Measurements from ENCODE around the gene SGCA.
A peak's percentile ranks its signal among the peaks of the same experiment; 100 is the strongest.

The SGCA gene

DNA sequence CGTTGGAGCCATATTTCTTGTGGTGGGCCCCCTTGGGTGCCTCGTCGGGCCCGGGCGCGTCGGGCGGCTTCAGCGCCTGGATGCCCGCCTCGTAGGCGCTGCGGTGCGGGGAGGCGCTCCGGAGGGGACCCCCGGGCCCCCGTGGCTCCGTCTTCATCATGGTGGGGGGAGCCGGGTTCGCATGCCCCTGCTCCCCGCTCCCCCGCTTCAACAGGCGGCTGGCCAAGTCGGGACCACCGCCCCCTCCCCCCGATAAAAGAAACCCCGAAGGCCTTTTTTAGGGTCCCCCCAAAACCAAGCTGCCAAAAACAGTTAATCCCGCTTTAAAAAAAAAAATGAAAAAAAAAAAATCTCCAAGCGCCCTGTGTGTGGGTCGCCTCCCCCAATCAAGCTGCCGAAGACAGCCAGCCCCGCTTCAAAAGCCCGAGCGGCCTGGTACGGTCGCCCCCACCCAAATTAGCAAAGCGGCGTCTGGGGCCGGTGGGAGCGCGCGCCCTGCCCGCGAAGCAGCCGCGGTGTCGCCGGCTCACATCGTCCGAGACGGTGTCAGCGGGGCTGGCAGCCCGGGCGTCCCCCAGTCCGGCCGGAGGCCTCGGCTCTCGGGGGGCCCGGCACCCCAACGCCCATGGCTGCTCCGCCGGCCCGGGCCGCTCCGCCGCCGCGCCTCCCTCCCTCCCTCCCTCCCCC, 15.3 kb upstream of the SGCA start, which contains the start of gene PPP1R9B:
PPP1R9B (minus strand) TSS at position 324 of the 687 bp plus-strand sequence; CDS start at position 160, 164 bp downstream.
- no peak for DNase-seq (ENCODE audit: low read depth, low spot score)
- H3K4me3 ChIP-seq = peak within 1 kb of the TSS; percentile 100
- no peaks in the 10 kb centered on the region for H3K9me3 ChIP-seq (ENCODE audit: low read depth, low read length)
- peaks cover 1% of the 10 kb centered on the region; the same call in 1 of the 2 replicates for H3K36me3 ChIP-seq (ENCODE audit: insufficient read depth, low read length)
- H3K9ac ChIP-seq (ENCODE audit: insufficient read length) = peak within 1 kb of the TSS; percentile 91
- H3K27ac ChIP-seq = peak within 1 kb of the TSS; percentile 89
- TF ChIP-seq FOXP2 (optimal IDR thresholded peaks at IDR 0.05; ENCODE audit: control extremely low read depth, extremely low read length, insufficient read depth) (no peak), EZH2 (IDR thresholded peaks at IDR 0.05) (no peak), POLR2AphosphoS5 (IDR thresholded peaks at IDR 0.05; ENCODE audit: borderline replicate concordance, low read depth, low read length) (no peak)

DNA sequence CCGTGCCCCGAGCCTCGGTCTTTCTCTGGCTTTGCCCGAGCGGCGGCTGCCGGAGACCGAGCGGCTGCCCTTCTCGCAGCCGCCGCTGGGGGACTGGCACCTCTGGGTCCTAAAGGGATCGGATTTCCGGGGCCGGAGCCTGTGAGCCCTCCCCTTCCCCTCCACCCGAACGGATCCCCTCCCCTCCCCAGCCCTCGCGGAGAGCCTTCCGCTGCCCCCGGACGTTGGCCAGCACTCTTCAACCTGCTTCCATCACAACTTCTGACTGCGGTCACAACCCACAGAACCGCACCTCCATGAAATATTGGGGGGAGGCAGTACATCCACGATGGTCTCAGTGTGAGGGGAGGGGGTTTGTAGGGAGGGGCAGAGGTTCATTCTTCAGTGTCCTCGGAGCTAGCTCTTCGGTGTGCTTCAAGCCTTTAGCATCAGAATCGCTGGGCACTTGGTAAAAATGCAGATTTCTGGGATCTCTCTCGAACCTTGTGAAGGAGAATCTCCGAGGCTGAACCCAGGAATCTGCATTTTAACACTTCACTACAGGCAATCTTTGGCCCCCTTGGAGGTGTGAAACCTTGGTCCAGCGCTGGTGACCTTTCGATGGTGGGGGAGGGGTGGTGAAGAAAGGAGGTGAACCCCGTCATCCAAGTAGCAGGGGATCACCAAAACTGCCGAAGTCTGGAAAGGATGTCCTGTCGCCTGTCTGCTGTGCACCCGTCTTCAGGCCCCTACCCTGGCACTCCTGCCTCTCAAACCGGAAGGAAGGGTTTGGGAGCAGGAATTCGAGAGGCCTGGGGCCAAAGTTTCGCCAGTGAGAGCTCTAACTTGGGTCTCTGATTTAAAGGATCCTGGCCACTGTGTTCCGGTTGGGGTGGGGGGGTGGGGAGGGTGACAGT, 14.5 kb upstream of the SGCA start:
- DNase-seq (ENCODE audit: low read depth, low spot score) = no peak
- TF ChIP-seq EZH2 (IDR thresholded peaks at IDR 0.05) = no peak
- TF ChIP-seq FOXP2 (optimal IDR thresholded peaks at IDR 0.05; ENCODE audit: control extremely low read depth, extremely low read length, insufficient read depth) = no peak
- peak; percentile 57 for TF ChIP-seq POLR2AphosphoS5 (IDR thresholded peaks at IDR 0.05; ENCODE audit: borderline replicate concordance, low read depth, low read length)
- Histone ChIP-seq H3K9ac (ENCODE audit: insufficient read length) (peak overlapping the region; percentile 91), H3K9me3 (ENCODE audit: low read depth, low read length) (no peaks in the 10 kb centered on the region), H3K36me3 (ENCODE audit: insufficient read depth, low read length) (no peaks in the 10 kb centered on the region), H3K4me3 (peak overlapping the region; percentile 100), H3K27ac (peak overlapping the region; percentile 89)

DNA sequence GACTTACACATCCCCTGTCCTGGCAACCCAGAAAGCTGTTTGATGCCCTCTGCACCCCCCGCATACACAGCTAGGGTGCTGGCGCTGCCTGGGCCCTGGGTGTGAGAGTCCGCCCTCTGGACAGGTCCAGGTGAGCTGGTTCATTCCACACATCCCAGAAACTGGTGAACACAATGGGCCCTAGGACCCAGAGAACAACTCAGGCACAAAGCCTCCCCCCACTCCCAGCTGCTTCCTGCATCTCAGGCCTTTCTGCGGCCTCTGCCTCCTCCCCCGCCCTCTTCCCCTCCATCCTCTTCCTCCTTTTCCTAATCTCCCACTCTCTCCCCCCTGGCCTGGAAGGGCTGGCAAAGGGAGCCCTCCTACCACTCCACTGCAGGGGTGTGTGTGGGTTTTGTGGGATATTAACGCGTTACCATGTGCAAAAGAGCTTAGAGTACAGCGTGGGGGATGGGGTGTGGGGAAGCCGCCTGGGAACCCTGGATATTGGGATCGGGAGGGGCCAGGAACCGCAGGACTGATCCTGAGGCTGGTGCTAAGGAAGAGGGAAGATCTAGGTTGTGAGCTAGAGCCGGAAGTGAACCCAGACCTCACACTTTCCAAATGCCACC, 13.8 kb upstream of the SGCA start:
- Histone ChIP-seq H3K36me3 (ENCODE audit: insufficient read depth, low read length) (no peaks in the 10 kb centered on the region), H3K9me3 (ENCODE audit: low read depth, low read length) (no peaks in the 10 kb centered on the region), H3K9ac (ENCODE audit: insufficient read length) (peak overlapping the region; percentile 70), H3K27ac (peak overlapping the region; percentile 89), H3K4me3 (peak overlapping the region; percentile 100)
- no peak for DNase-seq (ENCODE audit: low read depth, low spot score)
- TF ChIP-seq FOXP2 (optimal IDR thresholded peaks at IDR 0.05; ENCODE audit: control extremely low read depth, extremely low read length, insufficient read depth) = no peak
- peak; percentile 41; the same call in 1 of the 2 replicates for TF ChIP-seq POLR2AphosphoS5 (IDR thresholded peaks at IDR 0.05; ENCODE audit: borderline replicate concordance, low read depth, low read length)
- TF ChIP-seq EZH2 (IDR thresholded peaks at IDR 0.05) = no peak

DNA sequence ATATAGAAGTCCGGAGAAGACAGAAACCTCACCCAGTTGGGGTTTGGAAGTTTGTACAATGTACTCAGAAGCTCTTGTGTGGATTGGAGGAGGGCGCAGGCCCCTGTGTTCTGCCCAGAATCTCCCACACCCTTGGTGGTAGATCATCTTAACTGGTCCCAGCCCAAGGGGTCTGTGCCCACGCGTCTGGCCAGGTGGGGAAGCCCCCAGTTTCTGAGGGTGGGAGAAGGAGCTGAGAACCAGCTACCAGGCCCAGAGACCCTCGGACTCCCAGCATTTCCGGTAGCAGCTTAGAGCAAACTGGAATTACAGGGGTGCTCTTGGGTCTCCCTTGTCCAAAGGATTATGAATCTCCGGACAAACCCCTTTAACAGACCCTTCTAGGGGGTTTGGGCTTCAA, 13.1 kb upstream of the SGCA start:
- no peak for DNase-seq (ENCODE audit: low read depth, low spot score)
- Histone ChIP-seq H3K9ac (ENCODE audit: insufficient read length) (no peak overlapping the region), H3K9me3 (ENCODE audit: low read depth, low read length) (no peaks in the 10 kb centered on the region), H3K27ac (peak overlapping the region; percentile 89), H3K4me3 (peak overlapping the region; percentile 100), H3K36me3 (ENCODE audit: insufficient read depth, low read length) (no peaks in the 10 kb centered on the region)
- TF ChIP-seq FOXP2 (optimal IDR thresholded peaks at IDR 0.05; ENCODE audit: control extremely low read depth, extremely low read length, insufficient read depth) (no peak), POLR2AphosphoS5 (IDR thresholded peaks at IDR 0.05; ENCODE audit: borderline replicate concordance, low read depth, low read length) (no peak), EZH2 (IDR thresholded peaks at IDR 0.05) (no peak)

DNA sequence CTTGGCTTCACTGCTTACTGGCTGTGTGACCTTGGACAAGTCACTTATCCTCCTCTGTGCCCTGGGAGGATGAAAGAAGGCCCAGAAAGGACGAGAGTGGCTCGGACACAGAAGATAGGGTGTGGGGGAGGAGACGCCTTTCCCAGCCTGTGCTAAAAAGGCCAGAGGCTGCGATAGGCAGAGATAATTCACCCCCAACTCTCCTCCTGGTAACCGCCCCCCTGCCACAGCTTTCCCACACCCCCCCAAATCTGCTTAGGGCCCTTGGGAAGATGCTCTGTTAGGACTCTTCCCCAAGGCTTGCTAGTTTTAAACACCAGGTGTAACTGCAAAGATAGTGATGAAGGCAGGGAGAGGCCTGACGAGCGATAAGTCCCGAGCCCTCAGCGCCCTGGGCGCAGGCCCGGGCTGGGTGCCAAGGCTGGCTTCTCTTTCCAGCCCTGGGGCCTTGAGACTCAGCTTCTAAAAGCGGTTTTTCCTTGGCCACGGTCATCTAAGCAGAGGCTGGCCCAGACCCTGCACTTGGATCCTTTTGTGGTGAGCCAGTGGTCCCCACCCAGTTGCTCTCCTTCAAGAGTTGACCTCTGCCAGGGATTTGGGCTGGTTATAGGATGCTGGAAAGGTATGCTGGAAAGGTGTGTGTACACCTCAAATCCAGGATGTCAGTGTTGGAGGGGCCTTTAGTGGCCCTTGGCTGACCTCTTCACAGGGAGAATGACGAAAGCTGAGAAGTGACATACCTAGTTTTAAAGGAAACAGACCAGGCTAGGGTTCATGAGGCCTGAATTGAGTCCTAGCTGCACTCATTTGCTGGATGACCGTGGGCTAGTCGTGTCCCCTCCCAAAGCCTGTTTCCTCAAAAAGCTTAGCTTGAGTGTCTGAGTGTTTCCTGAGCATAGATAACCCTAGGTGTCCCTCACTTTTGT, 11.9 kb upstream of the SGCA start:
- TF ChIP-seq FOXP2 (optimal IDR thresholded peaks at IDR 0.05; ENCODE audit: control extremely low read depth, extremely low read length, insufficient read depth) (no peak), EZH2 (IDR thresholded peaks at IDR 0.05) (no peak), POLR2AphosphoS5 (IDR thresholded peaks at IDR 0.05; ENCODE audit: borderline replicate concordance, low read depth, low read length) (no peak)
- peak overlapping the region; percentile 89; the same call in 1 of the 2 replicates for H3K27ac ChIP-seq
- H3K4me3 ChIP-seq = no peak overlapping the region

DNA sequence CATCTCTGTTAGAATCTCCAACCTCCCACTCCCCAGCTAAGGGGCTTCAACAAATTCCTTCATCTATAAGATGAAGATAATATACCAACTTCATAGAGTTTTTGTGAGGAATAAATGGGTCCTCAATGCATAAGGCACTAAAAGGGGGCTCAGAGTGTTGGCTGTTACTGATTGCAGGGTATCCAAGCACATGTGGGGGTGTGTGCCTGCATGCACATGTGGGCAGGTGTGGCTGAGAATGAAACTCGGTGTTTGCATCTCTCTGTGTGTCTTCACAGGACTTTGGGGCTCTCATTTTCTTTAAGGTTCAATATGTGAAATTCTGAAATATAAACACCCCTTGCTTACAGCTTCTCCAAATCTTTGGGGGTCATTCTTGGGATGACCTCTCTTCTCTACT, 11.2 kb upstream of the SGCA start:
- no peaks in the 10 kb centered on the region for H3K36me3 ChIP-seq (ENCODE audit: insufficient read depth, low read length)
- H3K4me3 ChIP-seq = no peak overlapping the region
- peak overlapping the region; percentile 5 for H3K9ac ChIP-seq (ENCODE audit: insufficient read length)
- no peak for DNase-seq (ENCODE audit: low read depth, low spot score)
- TF ChIP-seq POLR2AphosphoS5 (IDR thresholded peaks at IDR 0.05; ENCODE audit: borderline replicate concordance, low read depth, low read length) = no peak
- no peak for TF ChIP-seq FOXP2 (optimal IDR thresholded peaks at IDR 0.05; ENCODE audit: control extremely low read depth, extremely low read length, insufficient read depth)
- TF ChIP-seq EZH2 (IDR thresholded peaks at IDR 0.05) = no peak
- no peaks in the 10 kb centered on the region for H3K9me3 ChIP-seq (ENCODE audit: low read depth, low read length)
- H3K27ac ChIP-seq = no peak overlapping the region

More for the DNA sequence above, 11.9 kb upstream of the SGCA start:
- Histone ChIP-seq H3K36me3 (ENCODE audit: insufficient read depth, low read length) (no peaks in the 10 kb centered on the region), H3K9me3 (ENCODE audit: low read depth, low read length) (no peaks in the 10 kb centered on the region), H3K9ac (ENCODE audit: insufficient read length) (no peak overlapping the region)
- DNase-seq (ENCODE audit: low read depth, low spot score) = no peak

DNA sequence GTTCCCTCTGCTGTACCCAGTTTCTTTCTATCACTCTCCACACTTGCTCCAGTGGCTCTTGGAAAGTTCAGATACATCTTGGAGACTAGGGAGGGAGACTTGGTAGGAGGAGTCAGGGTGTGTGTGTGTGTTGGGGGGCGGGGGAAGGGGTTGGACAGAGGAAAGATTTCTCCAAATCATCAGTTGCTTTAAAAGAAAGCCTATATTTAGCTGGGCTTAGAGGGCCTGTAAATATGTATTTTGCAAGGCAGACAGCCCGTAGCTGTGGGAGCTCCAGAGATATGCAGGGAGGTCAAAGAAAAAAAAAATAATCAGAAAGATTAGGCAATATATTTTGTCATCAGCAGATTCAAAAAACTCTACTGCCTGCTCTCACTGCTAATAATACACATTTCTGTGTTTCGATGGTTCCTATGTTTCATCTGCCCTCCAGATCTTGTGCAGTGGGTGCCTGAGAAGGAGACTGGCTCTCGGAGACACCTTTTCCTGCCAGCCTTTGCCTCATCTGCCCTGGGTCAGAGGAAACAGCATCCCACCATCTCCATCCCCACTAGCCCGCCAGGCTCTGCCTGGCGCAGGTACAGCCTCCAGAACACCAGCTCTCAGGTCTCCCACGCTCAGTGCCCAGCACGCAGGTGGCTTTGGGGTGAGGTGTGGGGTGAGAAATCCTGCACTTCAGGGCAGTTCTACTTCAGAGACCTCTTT, 10.5 kb upstream of the SGCA start:
- no peak for TF ChIP-seq FOXP2 (optimal IDR thresholded peaks at IDR 0.05; ENCODE audit: control extremely low read depth, extremely low read length, insufficient read depth)
- no peak for TF ChIP-seq POLR2AphosphoS5 (IDR thresholded peaks at IDR 0.05; ENCODE audit: borderline replicate concordance, low read depth, low read length)
- TF ChIP-seq EZH2 (IDR thresholded peaks at IDR 0.05) = no peak
- Histone ChIP-seq H3K36me3 (ENCODE audit: insufficient read depth, low read length) (no peaks in the 10 kb centered on the region), H3K4me3 (peak overlapping the region; percentile 45; the same call in 1 of the 2 replicates), H3K9me3 (ENCODE audit: low read depth, low read length) (no peaks in the 10 kb centered on the region), H3K9ac (ENCODE audit: insufficient read length) (peak overlapping the region; percentile 5), H3K27ac (peak overlapping the region; percentile 81)
- no peak for DNase-seq (ENCODE audit: low read depth, low spot score)
